T47D (cell line): ENCODE data around the gene OR2T3.
"Not testable (repeated sequence)": the region's sequence is repeated elsewhere in the genome, so short reads cannot be mapped to it uniquely, and the experiment has no call there.

Experiments
- DNase-seq, 2 experiments: peaks; one replicate each; pipeline versions ENCODE4 v3.0.0 to v3.0.0-alpha.2; 2011 to 2012; ENCODE audit warnings: low read depth in 1 of 2, low spot score in 1 of 2
- in situ Hi-C: cut with HindIII; loops from 2 replicates; pipeline ENCODE4 v1.10.0; 2016; ENCODE audit warnings: low sequenced_read_pairs, low pct_unique_long_range_greater_than_20kb

Gene OR2T3, protein sequence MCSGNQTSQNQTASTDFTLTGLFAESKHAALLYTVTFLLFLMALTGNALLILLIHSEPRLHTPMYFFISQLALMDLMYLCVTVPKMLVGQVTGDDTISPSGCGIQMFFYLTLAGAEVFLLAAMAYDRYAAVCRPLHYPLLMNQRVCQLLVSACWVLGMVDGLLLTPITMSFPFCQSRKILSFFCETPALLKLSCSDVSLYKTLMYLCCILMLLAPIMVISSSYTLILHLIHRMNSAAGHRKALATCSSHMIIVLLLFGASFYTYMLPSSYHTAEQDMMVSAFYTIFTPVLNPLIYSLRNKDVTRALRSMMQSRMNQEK

DNA sequence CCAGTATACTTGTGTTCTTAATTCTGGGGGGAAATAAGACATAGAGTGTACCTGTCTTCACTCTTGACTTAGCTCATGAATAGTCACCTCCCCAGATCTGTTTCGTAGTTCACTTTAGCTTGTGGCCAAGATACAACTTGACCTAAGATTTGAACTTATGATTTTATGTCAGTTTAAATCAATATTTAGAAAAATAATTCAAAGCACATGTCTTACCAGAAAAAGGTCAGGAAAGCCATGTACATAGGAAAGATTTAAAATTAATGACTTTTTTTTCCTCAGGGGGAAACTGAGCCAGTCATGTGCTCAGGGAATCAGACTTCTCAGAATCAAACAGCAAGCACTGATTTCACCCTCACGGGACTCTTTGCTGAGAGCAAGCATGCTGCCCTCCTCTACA is at the start of gene OR2T3:
Gene OR2T3 (plus strand): TSS at position 301 of the 400 bp plus-strand sequence. CDS start 0 bp downstream, at position 301.
- DNase-seq, in situ Hi-C loops: not testable (repeated sequence)

DNA sequence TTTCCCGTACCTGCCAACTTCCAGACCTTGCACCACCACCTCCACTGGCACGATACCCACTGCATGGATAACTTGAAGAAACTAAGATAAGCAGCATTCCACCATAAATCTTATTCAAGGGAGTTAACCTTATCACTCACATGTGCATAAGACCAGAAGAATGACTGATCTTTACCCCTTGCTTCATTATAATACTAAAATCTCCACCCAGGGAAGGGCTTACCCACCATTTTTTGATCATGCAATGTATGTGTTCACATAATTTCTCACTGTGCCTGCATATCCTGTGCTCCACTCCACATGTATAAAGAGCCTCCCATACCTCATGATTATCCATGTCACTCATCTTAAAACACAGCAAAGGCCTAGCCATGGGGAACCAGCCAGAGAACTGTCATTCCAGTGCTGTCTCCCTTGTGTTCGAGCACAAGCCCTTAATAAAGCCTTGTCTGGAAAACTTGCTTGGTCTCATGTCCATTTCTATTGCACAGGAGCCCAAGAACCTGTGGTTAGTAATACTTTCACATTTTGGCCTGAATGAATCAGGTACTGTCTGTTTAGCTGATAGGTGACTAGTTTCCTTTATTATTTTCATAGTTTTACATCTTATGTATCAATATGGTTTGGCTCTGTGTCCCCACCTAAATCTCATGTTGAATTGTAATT is 45.5 kb upstream of the OR2T3 start:
- DNase-seq, in situ Hi-C loops: not testable (repeated sequence)

DNA sequence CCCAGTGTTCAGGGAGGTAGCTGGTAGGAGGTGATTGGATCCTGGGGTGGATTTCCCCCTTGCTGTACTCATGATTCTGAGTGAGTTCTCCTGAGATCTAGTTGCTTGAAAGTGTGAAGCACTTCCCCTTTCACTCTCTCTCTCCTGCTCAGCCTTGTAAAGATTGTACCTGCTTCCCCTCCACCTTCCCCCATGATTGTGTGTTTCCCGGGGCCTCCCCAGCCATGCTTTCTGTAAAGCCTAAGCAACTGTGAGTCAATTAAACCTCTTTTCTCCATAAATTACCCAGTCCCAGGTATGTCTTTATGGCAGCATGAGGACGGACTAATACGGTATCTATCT is 45.0 kb upstream of the OR2T3 start:
- in situ Hi-C loops, DNase-seq: not testable (repeated sequence)

DNA sequence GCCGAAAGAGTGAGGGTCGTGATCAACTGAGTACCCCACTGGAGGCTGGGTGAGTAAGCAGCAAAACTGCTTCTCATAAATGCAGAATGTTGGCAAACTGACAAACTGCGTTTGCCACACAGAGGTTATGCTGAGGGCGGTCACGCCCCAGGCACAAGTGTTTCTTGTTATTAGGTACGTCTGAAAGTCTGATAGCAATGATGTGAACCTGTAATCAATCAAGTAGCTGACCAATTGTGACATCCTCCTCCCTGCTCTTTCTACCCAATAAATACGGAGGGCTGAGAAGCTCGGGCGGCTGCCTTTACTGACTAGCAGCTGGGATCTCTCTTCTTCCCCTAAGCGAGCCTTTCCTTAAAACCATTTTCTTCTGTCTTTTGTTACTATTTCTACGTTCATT is 41.5 kb upstream of the OR2T3 start:
- in situ Hi-C loops, DNase-seq: not testable (repeated sequence)

DNA sequence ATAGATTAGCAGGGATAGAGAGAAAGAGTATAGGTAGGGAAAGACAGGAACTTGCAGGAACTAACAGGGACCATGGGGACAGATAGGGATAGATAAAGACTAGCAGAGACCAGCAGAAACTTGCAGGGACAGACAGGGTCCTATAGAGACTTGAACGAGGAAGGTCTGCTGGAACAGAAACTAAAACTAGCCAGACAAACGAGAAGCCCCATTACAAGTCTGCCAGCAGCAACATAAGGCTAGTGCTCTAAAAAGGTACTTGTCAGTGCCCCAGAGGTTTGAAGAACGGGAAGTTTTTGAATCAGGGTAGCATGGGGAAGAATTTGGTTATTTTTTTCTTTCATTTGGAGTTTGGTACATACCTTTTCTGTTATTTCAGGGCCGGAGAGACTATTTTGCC is 41.0 kb upstream of the OR2T3 start:
- in situ Hi-C loops, DNase-seq: not testable (repeated sequence)

DNA sequence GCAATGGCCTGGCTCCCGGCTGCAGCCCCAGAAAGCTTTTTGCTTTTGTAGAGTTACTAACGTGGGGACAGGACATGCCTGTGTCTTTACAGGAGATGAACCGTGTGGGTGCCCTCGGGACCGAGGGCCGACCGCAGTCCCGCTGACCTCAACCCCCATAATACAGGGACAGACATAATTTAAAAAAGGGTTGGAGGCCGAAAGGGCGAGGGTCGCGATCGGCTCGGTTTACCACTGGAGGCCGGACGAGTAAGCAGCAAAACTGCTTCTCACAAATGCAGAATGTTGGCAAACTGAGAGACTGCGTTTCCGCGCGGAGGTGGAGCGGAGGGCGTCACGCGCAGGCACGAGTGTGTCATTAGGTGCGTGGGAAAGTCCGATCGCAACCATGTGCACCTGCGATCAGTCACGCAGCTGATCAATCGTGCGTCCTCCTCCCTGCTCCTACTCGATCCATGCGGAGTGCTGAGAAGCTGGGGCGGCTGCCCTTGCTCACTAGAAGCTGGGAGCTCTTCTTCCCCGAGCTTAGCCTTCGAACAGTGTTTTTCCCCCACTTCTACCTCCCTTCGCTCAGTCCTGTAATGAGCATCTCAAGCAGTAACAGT is 39.2 kb upstream of the OR2T3 start:
- DNase-seq, in situ Hi-C loops: not testable (repeated sequence)

DNA sequence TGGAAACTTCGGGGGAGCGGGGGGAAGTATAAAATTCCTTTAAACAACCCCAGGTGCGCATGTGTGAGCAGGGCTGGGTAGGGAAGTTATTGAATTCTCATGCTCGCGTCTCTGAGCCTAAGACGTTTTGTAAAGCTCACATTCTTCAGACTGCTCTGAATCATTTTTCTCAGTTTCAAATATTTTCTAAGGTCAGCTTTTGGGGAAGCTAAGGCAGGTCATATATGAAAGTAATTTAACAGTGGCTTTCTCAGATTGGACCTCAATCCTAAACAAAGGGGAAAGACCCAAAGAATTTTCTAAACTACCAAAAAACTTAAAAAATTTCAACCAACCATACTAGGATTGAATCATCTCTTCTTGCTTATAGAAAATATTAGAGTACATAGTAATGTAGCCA is 38.2 kb upstream of the OR2T3 start:
- in situ Hi-C loops, result not testable (repeated sequence)

DNA sequence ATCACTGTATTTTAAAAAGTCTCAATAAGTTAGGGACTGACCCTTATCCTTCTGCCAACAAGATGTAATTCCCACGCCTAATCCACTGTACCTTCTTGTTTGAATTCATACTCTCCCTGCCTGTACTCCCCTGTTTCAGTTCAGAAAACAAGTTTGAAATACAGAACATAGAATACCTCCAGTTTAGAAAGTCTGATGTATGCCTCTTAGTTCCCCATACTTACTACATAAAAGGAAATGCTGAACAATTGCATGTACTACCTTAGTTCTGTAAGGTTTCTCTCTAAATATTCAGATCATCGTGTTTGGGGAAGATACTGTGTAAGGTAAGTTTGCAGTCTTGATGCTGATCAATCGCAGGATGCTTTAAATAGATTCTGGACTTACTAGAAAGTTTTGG is 36.8 kb upstream of the OR2T3 start:
- in situ Hi-C loops, DNase-seq: not testable (repeated sequence)

More for the DNA sequence above, 38.2 kb upstream of the OR2T3 start:
- DNase-seq, result not testable (repeated sequence)

DNA sequence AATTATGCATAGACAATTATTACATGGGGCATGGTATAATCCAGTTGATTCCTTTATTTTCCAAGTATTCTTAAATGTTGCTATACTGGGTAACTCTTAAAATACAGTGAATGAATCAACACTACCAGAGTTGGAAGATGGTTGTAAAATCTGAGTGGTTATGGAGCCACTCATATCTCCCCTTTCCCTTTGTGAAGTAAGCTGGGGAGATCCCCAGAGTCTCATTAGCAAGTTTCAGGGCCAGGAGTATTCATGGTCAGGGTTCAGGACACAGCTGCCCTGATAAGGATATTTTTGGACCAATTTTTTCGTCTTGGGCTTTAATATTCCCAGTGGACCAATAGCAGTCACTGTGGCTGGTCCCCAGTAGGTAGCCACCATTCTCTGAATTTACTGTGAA is 34.5 kb upstream of the OR2T3 start:
- in situ Hi-C loops, DNase-seq: not testable (repeated sequence)

DNA sequence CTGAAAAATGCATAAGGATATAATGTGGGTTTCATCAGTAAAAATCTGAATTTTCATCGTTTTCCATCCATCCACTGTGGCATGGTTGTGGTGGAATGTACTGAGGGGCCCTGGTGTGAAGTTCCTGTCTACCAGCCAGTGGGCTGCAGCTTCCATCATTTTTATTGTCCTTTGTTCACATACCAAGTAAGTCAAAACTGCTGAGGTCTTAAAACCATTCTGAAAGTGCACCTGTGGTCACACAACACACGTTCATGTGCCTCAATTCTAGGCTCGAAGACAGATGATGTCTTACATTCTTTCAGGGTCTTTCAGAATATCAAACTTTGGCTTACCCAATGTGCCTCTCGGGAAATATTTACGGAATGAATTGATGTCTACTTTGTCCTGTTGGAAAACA is 33.9 kb upstream of the OR2T3 start:
- in situ Hi-C loops, DNase-seq: not testable (repeated sequence)

DNA sequence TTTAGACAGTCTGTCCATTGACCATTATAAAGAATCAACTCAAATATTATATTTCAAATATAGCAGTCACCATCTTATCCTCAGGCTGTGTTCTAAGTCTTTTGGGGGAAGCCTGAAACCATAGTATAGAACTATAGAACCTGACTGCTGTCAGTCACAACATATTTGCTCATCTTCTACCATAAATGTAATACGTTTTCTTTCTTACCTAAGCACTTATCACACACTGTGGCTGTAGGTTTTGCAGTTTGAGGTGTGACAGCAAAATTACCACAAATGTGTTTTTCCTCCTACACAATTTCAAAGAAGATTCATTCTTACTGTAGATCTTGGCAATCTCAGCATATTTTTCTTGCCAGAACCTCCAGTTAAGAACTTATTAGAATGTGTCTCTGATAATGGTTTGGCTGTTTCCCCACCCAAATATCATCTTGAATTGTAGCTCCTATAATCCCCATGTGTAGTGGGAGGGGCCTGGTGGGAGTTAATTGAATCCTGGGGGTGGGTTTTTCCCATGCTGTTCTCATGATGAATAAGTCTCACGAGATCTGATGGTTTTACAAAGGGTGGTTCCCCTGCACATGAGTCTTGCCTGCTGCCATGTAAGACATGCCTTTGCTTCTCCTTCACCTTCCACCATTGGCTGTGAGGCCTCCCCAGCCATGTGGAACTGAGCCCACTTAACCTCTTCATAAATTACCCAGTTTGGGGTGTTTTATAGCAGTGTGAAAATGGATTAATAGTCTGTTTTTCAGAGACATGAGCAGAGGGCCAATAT is 30.5 kb upstream of the OR2T3 start:
- DNase-seq, in situ Hi-C loops: not testable (repeated sequence)

DNA sequence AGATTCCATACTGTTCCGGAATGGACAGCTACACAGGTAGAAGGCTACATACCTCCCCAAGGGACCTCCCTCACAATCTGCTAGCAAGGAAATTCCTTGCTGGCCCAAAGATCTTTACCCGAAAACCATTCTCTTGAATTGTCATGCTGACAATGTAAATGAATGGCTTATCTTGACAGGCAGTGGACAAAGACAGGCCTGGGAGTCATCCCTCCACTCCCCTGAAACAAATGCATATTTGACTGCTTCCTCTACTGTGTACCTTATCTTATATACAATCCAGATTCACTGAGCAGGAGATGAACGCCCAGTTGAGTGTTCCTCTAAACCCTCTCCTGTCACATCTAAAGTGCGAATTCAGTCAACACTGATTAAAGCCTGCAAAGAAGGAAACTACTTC is 28.5 kb upstream of the OR2T3 start:
- in situ Hi-C loops, DNase-seq: not testable (repeated sequence)

DNA sequence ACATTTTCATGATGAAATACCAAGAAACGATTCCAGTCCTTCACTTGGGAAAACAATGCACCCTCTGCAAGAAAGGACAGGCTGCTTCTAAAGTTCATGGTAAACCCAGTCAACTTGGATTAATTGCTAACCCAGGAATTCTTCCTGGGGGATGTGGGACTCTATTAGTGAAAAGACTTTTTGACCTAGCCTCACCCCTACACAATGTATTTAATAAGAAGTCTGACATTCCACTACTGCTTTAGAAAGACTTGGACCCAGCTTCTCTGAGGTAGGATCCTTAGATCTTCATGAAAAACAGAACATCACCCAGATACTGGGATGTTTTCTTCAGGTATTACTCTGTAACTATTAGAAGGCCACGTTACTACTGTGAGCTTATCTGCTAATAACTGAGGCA is 27.8 kb upstream of the OR2T3 start, which contains the start of gene OR2T2:
Gene OR2T2 (plus strand): TSS at position 239 of the 400 bp plus-strand sequence. CDS start 7,161 bp downstream, outside the sequence.
- DNase-seq, in situ Hi-C loops: not testable (repeated sequence)

DNA sequence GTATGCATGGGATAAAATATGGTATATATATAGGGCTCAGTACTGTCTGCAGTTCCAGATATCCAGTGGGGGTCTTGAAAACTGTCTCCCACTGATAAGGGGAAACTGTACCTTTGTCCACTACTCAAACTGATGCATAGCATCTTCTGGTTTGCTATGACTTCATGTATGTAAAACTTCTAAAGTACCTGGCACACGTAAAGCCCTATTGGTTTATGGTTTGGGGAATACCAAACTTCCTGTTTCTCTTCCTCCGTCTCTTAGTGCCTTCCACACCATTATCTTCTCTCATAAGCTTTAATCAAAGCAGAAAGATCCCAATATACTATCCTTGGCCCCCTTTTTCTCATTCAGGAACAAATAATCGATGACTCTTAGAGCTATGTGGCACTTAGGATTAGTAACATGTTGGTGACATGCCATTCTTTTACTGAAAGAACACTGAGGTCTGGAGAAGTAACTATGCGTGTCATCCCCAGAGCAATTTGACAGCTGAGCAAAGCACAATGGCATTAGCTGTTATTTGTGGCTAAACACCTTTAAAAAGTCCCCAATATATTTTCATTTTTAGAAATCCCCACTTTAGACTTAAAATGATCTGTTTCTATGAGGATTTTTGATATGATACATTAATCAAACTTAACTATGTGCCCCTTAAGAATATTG is 24.6 kb upstream of the OR2T3 start:
- DNase-seq, in situ Hi-C loops: not testable (repeated sequence)

DNA sequence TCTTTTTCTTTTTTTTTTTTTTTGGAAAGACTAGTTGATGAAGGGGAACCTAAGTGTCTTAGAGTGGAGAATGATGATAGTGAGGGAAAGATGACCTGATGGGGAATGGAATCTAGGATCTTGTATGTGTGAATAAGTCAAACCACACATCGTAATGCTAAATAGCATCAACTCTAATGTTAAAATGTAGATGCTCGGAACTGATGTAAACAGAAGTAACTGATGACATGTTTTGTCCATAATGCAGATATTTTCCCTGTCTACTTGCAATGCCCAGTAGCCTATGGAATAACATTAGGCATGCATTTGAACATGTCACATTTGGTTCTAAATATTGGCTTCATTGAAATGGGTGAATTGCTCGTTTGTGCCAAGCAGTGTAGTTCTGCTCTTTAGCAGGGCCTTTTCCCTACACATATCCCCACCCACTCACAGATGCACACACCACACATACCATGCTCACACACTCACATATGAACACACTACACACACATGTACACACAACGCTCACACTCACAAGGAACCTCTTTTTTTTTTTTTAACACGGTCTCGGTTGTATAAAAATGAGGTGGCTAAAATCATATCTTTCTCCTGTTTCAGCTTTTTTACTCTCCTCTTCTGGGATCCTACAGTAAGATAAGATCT is 23.2 kb upstream of the OR2T3 start:
- in situ Hi-C loops, DNase-seq: not testable (repeated sequence)

DNA sequence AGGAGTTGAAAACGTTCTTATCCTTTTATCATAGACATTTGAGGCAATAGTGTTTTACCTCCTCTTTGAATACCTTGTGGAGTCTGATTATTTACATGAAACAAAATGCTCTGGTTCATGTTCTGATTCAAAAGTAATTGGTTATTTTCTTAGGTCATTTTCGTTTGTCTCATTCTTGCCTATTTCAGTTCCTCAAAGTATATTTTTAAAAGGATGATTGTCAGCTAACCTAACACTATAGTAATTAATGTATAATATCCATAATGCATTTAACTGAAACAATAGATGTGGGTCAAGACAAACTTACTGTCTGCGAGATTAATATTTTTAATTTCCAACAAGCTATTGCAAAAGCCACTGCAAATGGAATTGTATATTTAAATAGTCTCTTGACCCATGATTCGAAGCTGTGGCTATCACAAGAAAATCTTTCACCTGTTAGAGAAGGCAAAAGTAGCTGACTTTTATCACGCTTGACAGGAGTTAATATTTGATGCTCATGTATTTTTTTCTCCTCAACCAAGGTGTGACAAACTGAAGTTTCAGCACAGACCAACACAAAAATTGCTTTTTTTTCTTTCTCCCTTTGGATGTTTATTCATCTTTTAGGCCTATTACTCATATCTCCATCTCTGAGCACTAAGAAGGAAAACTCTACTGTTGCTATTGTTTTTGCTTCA is 22.5 kb upstream of the OR2T3 start:
- in situ Hi-C loops, DNase-seq: not testable (repeated sequence)
